HEK293T (cell line): ENCODE measurements around the gene BTBD17.

ENCODE experiments used
- CTBP1 ChIP-seq: fragments of 450-650 bp; IDR thresholded peaks from 2 replicates; pipeline ENCODE4 v1.6.1; 2016; ENCODE audit warnings: borderline replicate concordance
- ELF4 ChIP-seq: fragments of 450-650 bp; IDR thresholded peaks from 2 replicates; pipeline ENCODE4 v1.6.1; 2017; ENCODE audit warnings: antibody characterized with exemption
- FOXA1 ChIP-seq: fragments of 450-650 bp; IDR thresholded peaks from 2 replicates; pipeline ENCODE4 v1.6.1; 2016; ENCODE audit warnings: mild to moderate bottlenecking
- FOXM1 ChIP-seq: fragments of 450-650 bp; IDR thresholded peaks from 2 replicates; pipeline ENCODE4 v1.6.1; 2017; ENCODE audit warnings: mild to moderate bottlenecking, borderline replicate concordance
- HDGF ChIP-seq: fragments of 450-650 bp; IDR thresholded peaks from 2 replicates; pipeline ENCODE4 v1.6.1; 2017; ENCODE audit warnings: antibody characterized with exemption, borderline replicate concordance
- L3MBTL2 ChIP-seq: fragments of 450-650 bp; conservative IDR thresholded peaks from 2 replicates; pipeline ENCODE4 v1.6.1; 2016; ENCODE audit warnings: mild to moderate bottlenecking
- NFRKB ChIP-seq: fragments of 450-650 bp; IDR thresholded peaks from 2 replicates; pipeline ENCODE4 v1.6.1; 2016; ENCODE audit warnings: mild to moderate bottlenecking, moderate library complexity
- PKNOX1 ChIP-seq: fragments of 450-650 bp; IDR thresholded peaks from 2 replicates; pipeline ENCODE4 v1.6.1; 2016
- SP1 ChIP-seq: fragments of 450-650 bp; IDR thresholded peaks from 2 replicates; pipeline ENCODE4 v1.6.1; 2017
- SUZ12 ChIP-seq: fragments of 450-650 bp; IDR thresholded peaks from 2 replicates; pipeline ENCODE4 v1.6.1; 2016; ENCODE audit warnings: mild to moderate bottlenecking
- ZNF384 ChIP-seq: fragments of 450-650 bp; IDR thresholded peaks from 2 replicates; pipeline ENCODE4 v1.6.1; 2016

- TF ChIP-seq SUZ12: no peak
- TF ChIP-seq ZNF384: no peak
- no peak for TF ChIP-seq HDGF
- TF ChIP-seq SP1: no peak
- no peak for TF ChIP-seq FOXA1
- no peak for TF ChIP-seq PKNOX1
- TF ChIP-seq L3MBTL2: no peak
- TF ChIP-seq FOXM1: no peak
- no peak for TF ChIP-seq ELF4
- TF ChIP-seq NFRKB: no peak
- TF ChIP-seq CTBP1: no peak
These were observed 48.4 kb upstream of the BTBD17 start for GRCh38 chr17:74410001-74410443.
